OCI-LY1 (cell line): Measurements from ENCODE around the gene MLF2.

ENCODE experiments used
- H2AFZ ChIP-seq: fragments of 200-600 bp; sonication (generic), shearing (Covaris generic); 2 replicates; pipeline ENCODE4 v1.6.0; 2014; ENCODE audit warnings: antibody characterized with exemption, mild to moderate bottlenecking, low read length
- H3F3A ChIP-seq: fragments of 200-600 bp; sonication (generic), shearing (Covaris generic); 2 replicates; pipeline ENCODE4 v1.6.0; 2014; ENCODE audit warnings: mild to moderate bottlenecking, antibody characterized with exemption, low read length, moderate library complexity; ENCODE audit not compliant: insufficient read depth
- H3K27ac ChIP-seq: fragments of 200-600 bp; sonication (generic); 2 replicates; pipeline ENCODE4 v1.5.1; 2014; ENCODE audit warnings: low read length, mixed run types, mild to moderate bottlenecking, low read depth; ENCODE audit not compliant: poor library complexity, severe bottlenecking
- H3K27me3 ChIP-seq: fragments of 200-600 bp; sonication (generic); 2 replicates; pipeline ENCODE4 v1.6.0; 2014; ENCODE audit warnings: antibody characterized with exemption, mild to moderate bottlenecking, low read length, moderate library complexity; ENCODE audit not compliant: insufficient read depth
- H3K36me3 ChIP-seq: fragments of 200-600 bp; sonication (generic); 2 replicates; pipeline ENCODE4 v1.6.1; 2014; ENCODE audit warnings: mild to moderate bottlenecking, antibody characterized with exemption, low read length, moderate library complexity, mixed read lengths; ENCODE audit not compliant: insufficient read depth
- H3K4me1 ChIP-seq: fragments of 200-600 bp; sonication (generic); 2 replicates; pipeline ENCODE4 v1.5.1; 2014; ENCODE audit warnings: mild to moderate bottlenecking, low read length, moderate library complexity; ENCODE audit not compliant: insufficient read depth, severe bottlenecking
- H3K4me2 ChIP-seq: fragments of 200-600 bp; sonication (generic), shearing (Covaris generic); 2 replicates; pipeline ENCODE4 v1.6.1; 2014; ENCODE audit warnings: low read length
- H3K4me3 ChIP-seq: fragments of 200-600 bp; sonication (generic); 2 replicates; pipeline ENCODE4 v1.5.1; 2014; ENCODE audit warnings: low read length, low read depth, mild to moderate bottlenecking, mixed read lengths; ENCODE audit not compliant: poor library complexity, severe bottlenecking
- H3K79me2 ChIP-seq: fragments of 200-600 bp; shearing (Covaris generic); 2 replicates; pipeline ENCODE4 v1.6.1; 2016; ENCODE audit warnings: mixed run types, low read length, mixed read lengths; ENCODE audit not compliant: insufficient read depth
- H3K9ac ChIP-seq: fragments of 200-600 bp; sonication (generic), shearing (Covaris generic); 2 replicates; pipeline ENCODE4 v1.6.1; 2014; ENCODE audit warnings: mild to moderate bottlenecking, low read length, mixed read lengths
- H3K9me2 ChIP-seq: fragments of 200-600 bp; sonication (generic), shearing (Covaris generic); 2 replicates; pipeline ENCODE4 v1.6.1; 2014; ENCODE audit warnings: low read depth, mild to moderate bottlenecking, low read length, mixed read lengths
- H3K9me3 ChIP-seq: fragments of 200-600 bp; shearing (Covaris generic); 2 replicates; pipeline ENCODE4 v1.6.1; 2014; ENCODE audit warnings: low read length, mixed read lengths
- H4K20me1 ChIP-seq: fragments of 200-600 bp; sonication (generic), shearing (Covaris generic); 2 replicates; pipeline ENCODE4 v1.6.0; 2016; ENCODE audit warnings: mild to moderate bottlenecking, low read length; ENCODE audit not compliant: insufficient read depth
- CTCF ChIP-seq: fragments of 200-600 bp; sonication (generic), shearing (Covaris generic); IDR thresholded peaks from 2 replicates; pipeline ENCODE4 v1.5.1; 2017; ENCODE audit warnings: mild to moderate bottlenecking, antibody characterized with exemption, low read length, moderate library complexity, mixed read lengths
- EZH2 ChIP-seq: fragments of 200-600 bp; sonication (generic), shearing (Covaris generic); IDR thresholded peaks from 2 replicates; pipeline ENCODE4 v1.8.0; 2017; ENCODE audit warnings: borderline replicate concordance, mixed run types, mild to moderate bottlenecking, antibody characterized with exemption, low read length, moderate library complexity, mixed read lengths

Gene MLF2

GRCh38 chr12:6773590-6774351 is 20.8 kb upstream of the MLF2 start:
- Histone ChIP-seq H3K9ac (no peak overlapping the region), H3K4me3 (no peak overlapping the region), H3K79me2 (no peaks in the 10 kb centered on the region), H3K4me1 (peaks cover 11% of the 10 kb centered on the region), H4K20me1 (no peaks in the 10 kb centered on the region), H3K27me3 (peaks cover 24% of the 10 kb centered on the region; the same call in 1 of the 2 replicates), H3K27ac (no peak overlapping the region), H3K9me2 (no peaks in the 10 kb centered on the region), H3K4me2 (no peak overlapping the region), H2AFZ (no peak overlapping the region), H3K9me3 (no peaks in the 10 kb centered on the region), H3K36me3 (no peaks in the 10 kb centered on the region), H3F3A (no peaks in the 10 kb centered on the region)
- no peak for TF ChIP-seq EZH2
- TF ChIP-seq CTCF = no peak

- Histone ChIP-seq H4K20me1 (no peaks in the 10 kb centered on the region), H3K36me3 (no peaks in the 10 kb centered on the region), H3K4me2 (no peak overlapping the region), H3K79me2 (no peaks in the 10 kb centered on the region), H2AFZ (no peak overlapping the region), H3K9me3 (no peaks in the 10 kb centered on the region), H3K27ac (no peak overlapping the region), H3K9me2 (no peaks in the 10 kb centered on the region), H3K4me1 (peaks cover 3% of the 10 kb centered on the region), H3K27me3 (peaks cover 22% of the 10 kb centered on the region; the same call in 1 of the 2 replicates), H3K9ac (no peak overlapping the region), H3F3A (no peaks in the 10 kb centered on the region), H3K4me3 (no peak overlapping the region)
- TF ChIP-seq CTCF (no peak), EZH2 (no peak)
Measured at GRCh38 chr12:6772726-6773589, 20.0 kb upstream of the MLF2 start.

- H3K9me3 ChIP-seq = no peaks in the 10 kb centered on the region
- no peak within 1 kb of the TSS for H3K4me2 ChIP-seq
- peaks cover 19% of the 10 kb centered on the region; the same call in 1 of the 2 replicates for H3K27me3 ChIP-seq
- H3K4me3 ChIP-seq = no peak within 1 kb of the TSS
- H3K9me2 ChIP-seq = no peaks in the 10 kb centered on the region
- no peaks in the 10 kb centered on the region for H3K36me3 ChIP-seq
- H4K20me1 ChIP-seq = no peaks in the 10 kb centered on the region
- no peaks in the 10 kb centered on the region for H3F3A ChIP-seq
- no peak within 1 kb of the TSS for H3K9ac ChIP-seq
- no peak within 1 kb of the TSS for H2AFZ ChIP-seq
- H3K4me1 ChIP-seq = peaks cover 7% of the 10 kb centered on the region
- TF ChIP-seq EZH2 (no peak), CTCF (no peak)
- no peaks in the 10 kb centered on the region for H3K79me2 ChIP-seq
- no peak within 1 kb of the TSS for H3K27ac ChIP-seq
Measured at GRCh38 chr12:6772331-6772695, 19.4 kb upstream of the MLF2 start, which contains the start of gene LAG3. Gene LAG3, plus strand, starts transcription at chr12:6772520. Its CDS starts 333 bp downstream, at chr12:6772853.
